ENCODE measurements around the gene CD6.

Gene CD6

DNA sequence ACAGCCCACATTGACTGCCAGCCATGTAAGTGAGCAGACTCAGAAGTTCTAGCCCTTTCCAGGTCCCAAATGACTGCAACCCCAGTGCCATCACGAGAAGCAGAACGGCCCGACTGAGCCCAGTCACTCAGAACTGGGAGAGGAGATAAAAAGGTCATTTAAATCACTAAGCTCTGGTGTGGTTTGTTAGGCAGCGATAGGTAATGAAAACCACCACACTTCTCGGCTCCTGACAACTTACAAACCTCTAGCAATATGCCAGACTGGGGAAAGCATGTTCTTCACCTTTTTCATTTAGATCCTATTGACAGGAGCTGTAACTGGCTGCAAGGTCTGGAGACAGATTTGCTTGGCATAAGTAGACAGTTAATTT, 26.2 kb upstream of the CD6 start:
- DNase-seq (ENCODE audit: low read depth), result no peak
- no peak overlapping the region for H3K4me3 ChIP-seq (ENCODE audit: control insufficient read depth, low read depth, low read length)
- TF ChIP-seq, protein P1, sequence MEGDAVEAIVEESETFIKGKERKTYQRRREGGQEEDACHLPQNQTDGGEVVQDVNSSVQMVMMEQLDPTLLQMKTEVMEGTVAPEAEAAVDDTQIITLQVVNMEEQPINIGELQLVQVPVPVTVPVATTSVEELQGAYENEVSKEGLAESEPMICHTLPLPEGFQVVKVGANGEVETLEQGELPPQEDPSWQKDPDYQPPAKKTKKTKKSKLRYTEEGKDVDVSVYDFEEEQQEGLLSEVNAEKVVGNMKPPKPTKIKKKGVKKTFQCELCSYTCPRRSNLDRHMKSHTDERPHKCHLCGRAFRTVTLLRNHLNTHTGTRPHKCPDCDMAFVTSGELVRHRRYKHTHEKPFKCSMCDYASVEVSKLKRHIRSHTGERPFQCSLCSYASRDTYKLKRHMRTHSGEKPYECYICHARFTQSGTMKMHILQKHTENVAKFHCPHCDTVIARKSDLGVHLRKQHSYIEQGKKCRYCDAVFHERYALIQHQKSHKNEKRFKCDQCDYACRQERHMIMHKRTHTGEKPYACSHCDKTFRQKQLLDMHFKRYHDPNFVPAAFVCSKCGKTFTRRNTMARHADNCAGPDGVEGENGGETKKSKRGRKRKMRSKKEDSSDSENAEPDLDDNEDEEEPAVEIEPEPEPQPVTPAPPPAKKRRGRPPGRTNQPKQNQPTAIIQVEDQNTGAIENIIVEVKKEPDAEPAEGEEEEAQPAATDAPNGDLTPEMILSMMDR (conservative IDR thresholded peaks at IDR 0.05; ENCODE audit: control insufficient read depth, insufficient read depth, low read depth, low read length), result no peak

DNA sequence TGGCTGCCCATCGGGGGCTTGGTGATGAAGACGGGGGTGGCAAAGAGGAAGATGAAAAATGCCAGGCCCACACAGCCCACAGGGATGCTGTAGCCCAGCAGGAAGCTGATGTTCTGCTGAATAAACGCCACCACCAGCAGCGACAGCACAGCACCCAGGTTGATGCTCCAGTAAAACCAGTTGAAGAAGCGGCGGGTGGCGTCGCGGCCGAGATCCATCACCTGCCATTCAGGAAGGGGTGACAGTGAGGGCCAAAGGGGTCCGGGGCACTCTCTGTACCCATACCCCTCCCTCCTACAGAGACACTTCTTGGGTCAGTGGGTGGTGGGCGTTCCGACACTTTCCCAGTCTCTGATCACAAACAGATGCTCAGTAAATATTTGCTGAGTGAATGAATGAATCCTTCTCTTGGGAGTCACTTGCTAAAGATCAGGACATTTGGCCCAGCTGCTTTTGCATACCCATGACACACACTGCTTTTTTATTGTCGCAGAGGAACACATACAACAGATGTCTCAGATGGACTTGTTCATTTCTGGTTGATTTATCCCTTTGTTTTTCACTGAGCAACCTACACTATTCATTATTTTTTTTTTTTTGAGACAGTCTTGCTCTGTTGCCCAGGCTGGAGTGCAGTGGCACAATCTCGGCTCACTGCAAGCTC, 24.7 kb upstream of the CD6 start:
- TF ChIP-seq, protein P1 (conservative IDR thresholded peaks at IDR 0.05; ENCODE audit: control insufficient read depth, insufficient read depth, low read depth, low read length), result no peak
- no peak for DNase-seq (ENCODE audit: low read depth)
- no peak overlapping the region for H3K4me3 ChIP-seq (ENCODE audit: control insufficient read depth, low read depth, low read length)

DNA sequence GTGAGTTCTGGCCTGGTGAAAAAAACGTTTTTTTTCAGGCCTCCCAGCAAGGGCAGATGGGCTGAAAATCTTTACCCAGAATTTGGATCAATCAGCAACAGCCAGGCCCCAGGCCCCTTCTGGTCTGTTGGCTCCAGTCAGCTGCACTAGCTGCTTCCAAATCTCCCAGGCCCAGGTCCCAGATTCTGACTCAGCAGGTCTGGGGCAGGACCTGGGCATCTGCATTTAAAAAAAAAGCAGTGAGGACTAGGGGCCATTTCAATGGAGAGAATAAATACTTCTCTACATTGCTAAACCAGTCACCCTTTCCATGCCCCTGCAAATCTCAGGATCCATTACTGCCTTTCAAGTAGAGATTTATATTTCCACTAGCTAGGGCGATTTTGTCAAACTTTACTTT, 23.8 kb upstream of the CD6 start:
- H3K4me3 ChIP-seq (ENCODE audit: control insufficient read depth, low read depth, low read length), result no peak overlapping the region
- DNase-seq (ENCODE audit: low read depth), result no peak
- TF ChIP-seq, protein P1 (conservative IDR thresholded peaks at IDR 0.05; ENCODE audit: control insufficient read depth, insufficient read depth, low read depth, low read length), result no peak

DNA sequence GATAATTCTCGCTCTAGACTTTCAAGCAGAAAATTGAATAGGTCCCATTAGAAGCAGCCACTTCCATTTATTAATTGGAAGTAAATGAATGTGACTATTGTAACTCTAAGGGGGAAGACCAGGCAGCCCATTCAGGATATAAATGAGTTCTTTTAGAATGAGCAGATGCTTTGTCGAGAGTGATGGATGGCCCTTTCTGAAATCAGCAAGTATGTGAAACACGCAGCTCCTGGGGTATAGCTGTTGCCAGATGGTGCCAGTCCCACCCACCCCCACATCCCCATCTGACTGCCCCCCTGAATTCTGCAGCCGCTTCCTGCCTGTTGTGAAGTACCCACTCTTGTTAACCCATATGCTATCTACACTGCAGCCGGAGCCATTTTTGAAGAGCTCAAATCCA, 23.2 kb upstream of the CD6 start:
- TF ChIP-seq, protein P1 (conservative IDR thresholded peaks at IDR 0.05; ENCODE audit: control insufficient read depth, insufficient read depth, low read depth, low read length), result no peak
- no peak overlapping the region for H3K4me3 ChIP-seq (ENCODE audit: control insufficient read depth, low read depth, low read length)
- no peak for DNase-seq (ENCODE audit: low read depth)

DNA sequence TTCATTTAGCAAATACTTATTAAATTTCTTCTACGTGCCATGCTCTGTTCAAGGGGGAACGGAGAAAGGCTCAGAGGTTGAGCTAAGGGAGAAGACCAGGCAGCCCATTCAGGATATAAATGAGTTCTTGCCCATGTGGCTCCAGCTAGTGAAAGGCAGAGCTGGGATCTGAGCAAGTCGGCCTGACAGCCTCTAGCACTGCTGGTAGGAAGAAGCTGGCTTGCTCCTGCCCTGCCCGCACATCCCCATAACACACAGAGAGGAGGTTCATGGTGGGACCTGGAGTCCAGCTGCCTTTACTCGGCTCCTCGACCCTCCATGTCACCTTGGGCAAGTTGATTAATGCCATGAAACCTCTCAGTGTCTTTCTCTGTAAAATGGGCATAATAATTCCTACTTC, 21.5 kb upstream of the CD6 start:
- H3K4me3 ChIP-seq (ENCODE audit: control insufficient read depth, low read depth, low read length), result no peak overlapping the region

DNA sequence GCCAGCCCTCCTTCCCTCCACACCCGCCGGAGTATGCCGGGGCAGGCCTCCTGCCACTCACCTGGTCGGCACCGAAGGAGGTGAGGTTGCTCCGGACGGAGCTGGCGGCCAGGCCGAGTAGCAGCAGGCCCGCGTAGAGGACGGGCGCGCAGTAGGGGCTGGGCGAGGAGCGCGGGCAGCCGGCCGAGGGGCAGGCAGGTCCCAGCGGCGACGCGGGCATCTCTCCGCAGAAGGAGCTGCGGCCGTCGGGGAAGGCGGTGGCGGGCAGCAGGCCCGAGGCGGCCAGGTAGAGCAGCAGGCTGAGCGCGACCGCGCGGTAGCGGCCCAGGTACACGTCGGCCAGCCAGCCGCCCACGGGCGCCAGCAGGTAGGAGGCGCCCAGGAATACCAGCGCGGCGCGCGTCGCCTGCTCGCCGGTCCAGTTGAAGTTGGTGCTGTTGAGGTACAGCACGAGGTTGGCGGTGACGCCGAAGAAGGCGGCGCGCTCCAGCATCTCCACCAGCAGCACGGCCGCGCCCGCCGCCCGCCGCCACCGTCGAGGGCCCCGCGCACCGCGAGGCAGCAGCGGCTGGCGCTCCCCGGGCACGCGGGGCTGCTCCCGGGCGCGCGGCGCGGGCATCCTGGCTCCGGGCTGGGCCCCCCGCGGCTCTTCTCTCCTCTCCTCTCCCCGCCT, 20.4 kb upstream of the CD6 start:
- DNase-seq (ENCODE audit: low read depth), result no peak
- H3K4me3 ChIP-seq (ENCODE audit: control insufficient read depth, low read depth, low read length), result no peak overlapping the region
- TF ChIP-seq, protein P1 (conservative IDR thresholded peaks at IDR 0.05; ENCODE audit: control insufficient read depth, insufficient read depth, low read depth, low read length), result no peak

More for the DNA sequence above, 21.5 kb upstream of the CD6 start:
- no peak for DNase-seq (ENCODE audit: low read depth)
- TF ChIP-seq, protein P1 (conservative IDR thresholded peaks at IDR 0.05; ENCODE audit: control insufficient read depth, insufficient read depth, low read depth, low read length), result no peak
